K562 (cell line): ENCODE data around the gene RNPEPL1. TPM values are rescaled to one million over a fixed set of nuclear protein-coding genes. Genes with fewer than 3 reads are reported as not detected.

ENCODE experiments used
- BMI1 ChIP-seq: fragments of 150-350 bp; IDR thresholded peaks from 2 replicates; pipeline ENCODE4 v1.6.1; 2014; ENCODE audit warnings: low read length
- CBX3 ChIP-seq, 2 experiments: IDR thresholded peaks; 1 replicate in 1 of 2; 2 replicates in 1 of 2; pipeline ENCODE4 v1.6.1; 2012; ENCODE audit warnings: inconsistent platforms in 2 of 2, low read length in 2 of 2, borderline replicate concordance in 1 of 2, control low read depth in 1 of 2
- CEBPG ChIP-seq, 3 experiments: fragments of 200-800 bp in 1 of 3; sonication (Bioruptor generic) in 1 of 3; sonication (generic) in 1 of 3; formaldehyde crosslinking in 1 of 3; IDR thresholded peaks in 2 of 3; conservative IDR thresholded peaks in 1 of 3; 2 replicates each; pipeline versions ENCODE4 v1.6.1 to v1.8.0; 2016 to 2022; ENCODE audit warnings: missing compliant biosample characterization in 2 of 3, missing genetic modification characterization in 2 of 3, mild to moderate bottlenecking in 1 of 3, missing genetic modification reagents in 1 of 3
- CSDE1 ChIP-seq, 2 experiments: fragments of 450-650 bp; IDR thresholded peaks; 2 replicates each; pipeline ENCODE4 v1.6.1; 2016; ENCODE audit warnings: mild to moderate bottlenecking in 1 of 2
- FOSL1 ChIP-seq: fragments of 200-800 bp; sonication (Bioruptor generic); conservative IDR thresholded peaks from 2 replicates; pipeline ENCODE4 v1.6.1; 2016; ENCODE audit warnings: missing genetic modification characterization, missing compliant biosample characterization
- GATA2 ChIP-seq: sonication (generic); formaldehyde crosslinking; IDR thresholded peaks from 2 replicates; pipeline ENCODE4 v1.4.0; 2020; ENCODE audit warnings: mild to moderate bottlenecking, missing genetic modification reagents
- KLF10 ChIP-seq: fragments of 250-450 bp; sonication (Bioruptor Pico); IDR thresholded peaks from 2 replicates; pipeline ENCODE4 v1.6.1; 2021; ENCODE audit warnings: matching md5 sums
- MYC ChIP-seq, 2 experiments: fragments of 250-450 bp in 1 of 2; sonication (Bioruptor Pico) in 1 of 2; IDR thresholded peaks; 2 replicates each; pipeline versions ENCODE4 v1.5.1 to v1.6.1; 2012 to 2021; ENCODE audit warnings: low read depth in 2 of 2, borderline replicate concordance in 1 of 2, improper control_type of control experiment in 1 of 2, low read length in 1 of 2, mild to moderate bottlenecking in 1 of 2, moderate library complexity in 1 of 2
- POLR2A ChIP-seq: fragments of 450-650 bp; conservative IDR thresholded peaks from 2 replicates; pipeline ENCODE4 v1.6.1; 2016
- ZFPM2 ChIP-seq: fragments of 250-450 bp; sonication (Bioruptor Pico); IDR thresholded peaks from 2 replicates; pipeline ENCODE4 v1.5.1; 2022; ENCODE audit warnings: mild to moderate bottlenecking
- ZSCAN29 ChIP-seq: fragments of 450-650 bp; IDR thresholded peaks from 2 replicates; pipeline ENCODE4 v1.6.1; 2017
- polyA plus RNA-seq, 8 experiments: library from polyadenylated mRNA; depleted of rRNA in 4 of 8; stranded (reverse) in 5 of 8; unstranded in 3 of 8; fragments of >200 nt; fragmentation: Nextera tagmentation in 2 of 8; fragmentation: Illumina TruSeq in 1 of 8; extraction: Ambion mirVana in 2 of 8; extraction: Trizol in 1 of 8; gene quantifications; 2 replicates each; pipeline versions ENCODE4 v1.2.1 to v1.2.3, GENCODE V29; 2011 to 2014; ENCODE audit warnings: inconsistent platforms in 1 of 8, missing spikeins in 1 of 8
- total RNA-seq, 7 experiments: library from RNA; depleted of rRNA in 6 of 7; stranded (reverse); fragments of >200 nt in 6 of 7; fragmentation: Illumina TruSeq in 2 of 7; extraction: Trizol in 2 of 7; gene quantifications; 2 replicates each; pipeline versions ENCODE4 v1.2.1 to v1.2.3, GENCODE V29; 2011 to 2021; ENCODE audit warnings: low replicate concordance in 1 of 7
- TF ChIP-seq, protein P1 (sequence below), 2 experiments: fragments of 450-650 bp; IDR thresholded peaks; 2 replicates each; pipeline ENCODE4 v1.6.1; 2018; ENCODE audit warnings: mild to moderate bottlenecking in 2 of 2, low read depth in 1 of 2; ENCODE audit not compliant: partially characterized antibody in 2 of 2
- TF ChIP-seq, protein P2 (sequence below), 2 experiments: fragments of 150-350 bp in 1 of 2; IDR thresholded peaks; 2 replicates each; pipeline ENCODE4 v1.6.1; 2012 to 2016; ENCODE audit warnings: low read depth in 2 of 2, low read length in 2 of 2, mild to moderate bottlenecking in 1 of 2, moderate library complexity in 1 of 2
- TF ChIP-seq, protein P3 (sequence below): fragments of 250-450 bp; sonication (Bioruptor Pico); IDR thresholded peaks from 2 replicates; pipeline ENCODE4 v1.8.0; 2022; ENCODE audit warnings: inconsistent platforms
- TF ChIP-seq, protein P4 (sequence below): fragments of 200-400 bp; formaldehyde crosslinking; IDR thresholded peaks from 2 replicates; pipeline ENCODE4 v1.6.1; 2017; ENCODE audit warnings: mild to moderate bottlenecking, low read depth, low read length, moderate library complexity

The RNPEPL1 gene
- total and polyA plus RNA-seq, 9 of the 15 experiments (the other 6 are each of a cell fraction or from before 2014, with no cell fraction given), result 0.07 to 38.7 (median 5.6) TPM

DNA sequence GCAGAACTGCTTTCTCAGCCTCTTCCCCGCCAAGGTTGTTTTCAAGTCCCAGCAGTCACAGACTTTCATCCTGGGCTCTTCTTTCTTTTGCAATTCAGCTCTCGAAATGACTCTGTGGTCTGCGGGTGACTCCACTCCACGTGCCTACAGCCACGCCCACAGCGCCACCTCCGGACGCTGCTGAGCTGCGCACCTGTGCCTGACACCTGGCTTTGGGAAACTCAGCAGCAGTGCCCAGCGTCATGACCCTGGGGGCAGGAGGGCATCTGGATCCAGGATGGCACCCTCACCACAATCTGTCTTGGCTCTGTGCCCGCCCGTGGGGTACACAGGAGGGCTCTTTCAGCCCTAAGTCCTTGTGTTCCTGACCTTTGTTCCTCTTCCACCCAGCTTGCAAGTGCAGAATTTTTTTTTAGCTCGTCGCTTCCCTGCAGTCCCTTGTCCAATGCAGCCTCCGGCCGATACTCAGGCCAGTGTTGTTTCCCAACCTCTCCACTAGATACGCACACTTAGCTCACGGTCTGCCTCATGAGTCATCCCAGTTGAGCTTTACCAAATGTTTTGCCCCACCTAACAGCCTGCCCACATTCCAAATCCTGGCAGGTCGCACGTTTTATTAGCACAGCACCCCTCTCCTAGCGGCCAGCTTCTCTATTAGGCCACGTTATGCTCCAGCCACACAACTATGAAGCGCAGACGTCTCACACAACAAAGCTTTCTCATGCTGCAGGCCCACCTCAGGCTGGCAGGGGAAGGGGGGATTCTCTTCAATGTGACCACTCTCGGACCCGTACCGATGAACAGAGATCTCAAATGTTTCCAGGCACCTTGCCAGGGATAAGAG is 11.7 kb downstream of the RNPEPL1 start (continued):
- TF ChIP-seq ZSCAN29, result no peak
- TF ChIP-seq MYC (IDR thresholded peaks at IDR 0.05; ENCODE audit: low read depth, low read length), result peak; percentile 85
- no peak for TF ChIP-seq MYC (CRISPR knock-in tag; IDR thresholded peaks at IDR 0.05; ENCODE audit: borderline replicate concordance, low read depth)
- TF ChIP-seq, protein P1, sequence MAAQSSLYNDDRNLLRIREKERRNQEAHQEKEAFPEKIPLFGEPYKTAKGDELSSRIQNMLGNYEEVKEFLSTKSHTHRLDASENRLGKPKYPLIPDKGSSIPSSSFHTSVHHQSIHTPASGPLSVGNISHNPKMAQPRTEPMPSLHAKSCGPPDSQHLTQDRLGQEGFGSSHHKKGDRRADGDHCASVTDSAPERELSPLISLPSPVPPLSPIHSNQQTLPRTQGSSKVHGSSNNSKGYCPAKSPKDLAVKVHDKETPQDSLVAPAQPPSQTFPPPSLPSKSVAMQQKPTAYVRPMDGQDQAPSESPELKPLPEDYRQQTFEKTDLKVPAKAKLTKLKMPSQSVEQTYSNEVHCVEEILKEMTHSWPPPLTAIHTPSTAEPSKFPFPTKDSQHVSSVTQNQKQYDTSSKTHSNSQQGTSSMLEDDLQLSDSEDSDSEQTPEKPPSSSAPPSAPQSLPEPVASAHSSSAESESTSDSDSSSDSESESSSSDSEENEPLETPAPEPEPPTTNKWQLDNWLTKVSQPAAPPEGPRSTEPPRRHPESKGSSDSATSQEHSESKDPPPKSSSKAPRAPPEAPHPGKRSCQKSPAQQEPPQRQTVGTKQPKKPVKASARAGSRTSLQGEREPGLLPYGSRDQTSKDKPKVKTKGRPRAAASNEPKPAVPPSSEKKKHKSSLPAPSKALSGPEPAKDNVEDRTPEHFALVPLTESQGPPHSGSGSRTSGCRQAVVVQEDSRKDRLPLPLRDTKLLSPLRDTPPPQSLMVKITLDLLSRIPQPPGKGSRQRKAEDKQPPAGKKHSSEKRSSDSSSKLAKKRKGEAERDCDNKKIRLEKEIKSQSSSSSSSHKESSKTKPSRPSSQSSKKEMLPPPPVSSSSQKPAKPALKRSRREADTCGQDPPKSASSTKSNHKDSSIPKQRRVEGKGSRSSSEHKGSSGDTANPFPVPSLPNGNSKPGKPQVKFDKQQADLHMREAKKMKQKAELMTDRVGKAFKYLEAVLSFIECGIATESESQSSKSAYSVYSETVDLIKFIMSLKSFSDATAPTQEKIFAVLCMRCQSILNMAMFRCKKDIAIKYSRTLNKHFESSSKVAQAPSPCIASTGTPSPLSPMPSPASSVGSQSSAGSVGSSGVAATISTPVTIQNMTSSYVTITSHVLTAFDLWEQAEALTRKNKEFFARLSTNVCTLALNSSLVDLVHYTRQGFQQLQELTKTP (IDR thresholded peaks at IDR 0.05; ENCODE audit: low read depth in 1 of 2, partially characterized antibody in 2 of 2), result no peak
- TF ChIP-seq, protein P2, sequence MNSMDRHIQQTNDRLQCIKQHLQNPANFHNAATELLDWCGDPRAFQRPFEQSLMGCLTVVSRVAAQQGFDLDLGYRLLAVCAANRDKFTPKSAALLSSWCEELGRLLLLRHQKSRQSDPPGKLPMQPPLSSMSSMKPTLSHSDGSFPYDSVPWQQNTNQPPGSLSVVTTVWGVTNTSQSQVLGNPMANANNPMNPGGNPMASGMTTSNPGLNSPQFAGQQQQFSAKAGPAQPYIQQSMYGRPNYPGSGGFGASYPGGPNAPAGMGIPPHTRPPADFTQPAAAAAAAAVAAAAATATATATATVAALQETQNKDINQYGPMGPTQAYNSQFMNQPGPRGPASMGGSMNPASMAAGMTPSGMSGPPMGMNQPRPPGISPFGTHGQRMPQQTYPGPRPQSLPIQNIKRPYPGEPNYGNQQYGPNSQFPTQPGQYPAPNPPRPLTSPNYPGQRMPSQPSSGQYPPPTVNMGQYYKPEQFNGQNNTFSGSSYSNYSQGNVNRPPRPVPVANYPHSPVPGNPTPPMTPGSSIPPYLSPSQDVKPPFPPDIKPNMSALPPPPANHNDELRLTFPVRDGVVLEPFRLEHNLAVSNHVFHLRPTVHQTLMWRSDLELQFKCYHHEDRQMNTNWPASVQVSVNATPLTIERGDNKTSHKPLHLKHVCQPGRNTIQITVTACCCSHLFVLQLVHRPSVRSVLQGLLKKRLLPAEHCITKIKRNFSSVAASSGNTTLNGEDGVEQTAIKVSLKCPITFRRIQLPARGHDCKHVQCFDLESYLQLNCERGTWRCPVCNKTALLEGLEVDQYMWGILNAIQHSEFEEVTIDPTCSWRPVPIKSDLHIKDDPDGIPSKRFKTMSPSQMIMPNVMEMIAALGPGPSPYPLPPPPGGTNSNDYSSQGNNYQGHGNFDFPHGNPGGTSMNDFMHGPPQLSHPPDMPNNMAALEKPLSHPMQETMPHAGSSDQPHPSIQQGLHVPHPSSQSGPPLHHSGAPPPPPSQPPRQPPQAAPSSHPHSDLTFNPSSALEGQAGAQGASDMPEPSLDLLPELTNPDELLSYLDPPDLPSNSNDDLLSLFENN (IDR thresholded peaks at IDR 0.05; ENCODE audit: low read depth in 2 of 2, low read length in 2 of 2), result no peak
- no peak for TF ChIP-seq POLR2A
- TF ChIP-seq, protein P3, sequence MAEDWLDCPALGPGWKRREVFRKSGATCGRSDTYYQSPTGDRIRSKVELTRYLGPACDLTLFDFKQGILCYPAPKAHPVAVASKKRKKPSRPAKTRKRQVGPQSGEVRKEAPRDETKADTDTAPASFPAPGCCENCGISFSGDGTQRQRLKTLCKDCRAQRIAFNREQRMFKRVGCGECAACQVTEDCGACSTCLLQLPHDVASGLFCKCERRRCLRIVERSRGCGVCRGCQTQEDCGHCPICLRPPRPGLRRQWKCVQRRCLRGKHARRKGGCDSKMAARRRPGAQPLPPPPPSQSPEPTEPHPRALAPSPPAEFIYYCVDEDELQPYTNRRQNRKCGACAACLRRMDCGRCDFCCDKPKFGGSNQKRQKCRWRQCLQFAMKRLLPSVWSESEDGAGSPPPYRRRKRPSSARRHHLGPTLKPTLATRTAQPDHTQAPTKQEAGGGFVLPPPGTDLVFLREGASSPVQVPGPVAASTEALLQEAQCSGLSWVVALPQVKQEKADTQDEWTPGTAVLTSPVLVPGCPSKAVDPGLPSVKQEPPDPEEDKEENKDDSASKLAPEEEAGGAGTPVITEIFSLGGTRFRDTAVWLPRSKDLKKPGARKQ, result no peak
- TF ChIP-seq FOSL1 (tag), result peak; percentile 82
- no peak for TF ChIP-seq KLF10 (CRISPR knock-in tag)
- TF ChIP-seq CBX3 (IDR thresholded peaks at IDR 0.05; ENCODE audit: borderline replicate concordance in 1 of 2, low read length in 2 of 2), result no peak
- TF ChIP-seq GATA2 (CRISPR knock-in tag), result no peak
- TF ChIP-seq, protein P4, sequence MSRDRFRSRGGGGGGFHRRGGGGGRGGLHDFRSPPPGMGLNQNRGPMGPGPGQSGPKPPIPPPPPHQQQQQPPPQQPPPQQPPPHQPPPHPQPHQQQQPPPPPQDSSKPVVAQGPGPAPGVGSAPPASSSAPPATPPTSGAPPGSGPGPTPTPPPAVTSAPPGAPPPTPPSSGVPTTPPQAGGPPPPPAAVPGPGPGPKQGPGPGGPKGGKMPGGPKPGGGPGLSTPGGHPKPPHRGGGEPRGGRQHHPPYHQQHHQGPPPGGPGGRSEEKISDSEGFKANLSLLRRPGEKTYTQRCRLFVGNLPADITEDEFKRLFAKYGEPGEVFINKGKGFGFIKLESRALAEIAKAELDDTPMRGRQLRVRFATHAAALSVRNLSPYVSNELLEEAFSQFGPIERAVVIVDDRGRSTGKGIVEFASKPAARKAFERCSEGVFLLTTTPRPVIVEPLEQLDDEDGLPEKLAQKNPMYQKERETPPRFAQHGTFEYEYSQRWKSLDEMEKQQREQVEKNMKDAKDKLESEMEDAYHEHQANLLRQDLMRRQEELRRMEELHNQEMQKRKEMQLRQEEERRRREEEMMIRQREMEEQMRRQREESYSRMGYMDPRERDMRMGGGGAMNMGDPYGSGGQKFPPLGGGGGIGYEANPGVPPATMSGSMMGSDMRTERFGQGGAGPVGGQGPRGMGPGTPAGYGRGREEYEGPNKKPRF, result no peak
- TF ChIP-seq CEBPG (CRISPR knock-in tag; IDR thresholded peaks at IDR 0.05), result no peak
- no peak for TF ChIP-seq CEBPG (tag; conservative IDR thresholded peaks at IDR 0.05 in 1 of 2, IDR thresholded peaks at IDR 0.05 in 1 of 2)
- TF ChIP-seq CSDE1 (IDR thresholded peaks at IDR 0.05), result no peak
- TF ChIP-seq BMI1, result no peak
- TF ChIP-seq ZFPM2 (CRISPR knock-in tag), result no peak
